Left cardiac atrium (tissue), 4 donors: Measurements from ENCODE around the gene IQSEC1. TPM values are rescaled to one million over a fixed set of nuclear protein-coding genes. Genes with fewer than 3 reads are reported as not detected.

Experiments
- ATAC-seq, 2 donors: fragments of 200-7000 bp; cut with Tn5 transposase; one replicate each; pipeline ENCODE4 v1.9.1; 2020; ENCODE audit warnings: mild to moderate bottlenecking in 2 of 2, moderate library complexity in 2 of 2
- DNase-seq: peaks from one replicate; pipeline ENCODE4 v3.0.0-alpha.2; 2020
- intact Hi-C, 2 donors: fragments of 100-400 bp; cut with DNase I; formaldehyde crosslinking; loops; one replicate each; pipeline versions ENCODE4 v1.14.1 to v1.15.1; 2022 to 2023
- total RNA-seq, 2 donors: library from RNA; stranded (reverse); fragmentation: NEBNext Ultra II Directional; extraction: Animal tissue kit (Norgen Biotek cat#: 25700); gene quantifications; one replicate each; pipeline ENCODE4 v1.2.1, GENCODE V29; 2021
- donor health status: DM: no; HTN: yes; CAD: no.
- donor health status: DM: no; HTN: yes; CAD: no; lungs with severe emphysema.
- donor health status: DM: yes; HTN: yes; CAD: no.
- donor health status: Dilated cardiomyopathy.

IQSEC1 gene
- total RNA-seq, 2 donors from 2014 or later: 58.8 to 73.7 TPM

GRCh38 chr3:13054341-13055285, 18.6 kb downstream of the IQSEC1 start:
- intact Hi-C loops: no loop called here
- DNase-seq (no peak), ATAC-seq (peak in 1 of 2 donors; percentile 64)

DNA sequence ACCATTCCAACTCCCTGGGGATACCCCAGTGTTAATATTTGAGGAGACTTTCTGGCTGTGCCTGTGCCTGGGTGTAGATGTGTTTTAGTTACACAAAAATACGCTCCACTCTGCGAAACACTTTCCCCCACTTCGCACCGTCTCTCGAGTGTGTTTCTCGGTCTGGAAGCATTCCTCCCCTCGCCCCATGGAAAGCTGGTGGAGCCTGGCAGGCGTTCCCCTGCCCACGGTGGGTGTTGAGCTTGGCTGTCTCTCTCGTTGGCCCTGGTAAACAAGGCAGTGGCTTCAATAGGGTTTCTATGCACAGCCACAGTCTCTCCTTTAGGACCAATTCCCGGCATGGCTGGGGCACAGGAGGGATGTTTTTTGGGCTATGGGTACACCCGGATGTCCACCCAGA, 19.3 kb downstream of the IQSEC1 start:
- DNase-seq (no peak), ATAC-seq (no peak)
- intact Hi-C loops: no loop called here

DNA sequence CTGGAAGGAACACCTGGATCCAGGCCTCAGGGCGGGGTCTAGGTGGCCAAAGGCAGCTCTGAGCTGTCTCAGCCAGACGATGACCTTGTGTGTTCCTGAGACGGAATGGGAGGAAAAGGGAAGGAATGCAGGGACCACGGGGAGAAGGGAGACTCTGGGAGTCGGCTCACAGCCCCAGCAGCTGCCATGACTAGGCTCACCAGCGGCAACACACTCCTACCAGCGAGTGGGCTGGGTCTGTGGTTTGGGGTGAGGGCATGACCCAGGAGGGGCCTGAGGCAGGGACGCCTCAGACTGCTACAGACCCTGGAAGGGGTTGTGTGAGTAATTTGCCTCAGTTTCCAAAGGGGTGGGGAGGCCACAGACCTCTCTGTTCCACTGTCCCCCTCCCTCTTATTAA, 19.8 kb downstream of the IQSEC1 start:
- intact Hi-C loops: no loop called here
- ATAC-seq (no peak), DNase-seq (no peak)

DNA sequence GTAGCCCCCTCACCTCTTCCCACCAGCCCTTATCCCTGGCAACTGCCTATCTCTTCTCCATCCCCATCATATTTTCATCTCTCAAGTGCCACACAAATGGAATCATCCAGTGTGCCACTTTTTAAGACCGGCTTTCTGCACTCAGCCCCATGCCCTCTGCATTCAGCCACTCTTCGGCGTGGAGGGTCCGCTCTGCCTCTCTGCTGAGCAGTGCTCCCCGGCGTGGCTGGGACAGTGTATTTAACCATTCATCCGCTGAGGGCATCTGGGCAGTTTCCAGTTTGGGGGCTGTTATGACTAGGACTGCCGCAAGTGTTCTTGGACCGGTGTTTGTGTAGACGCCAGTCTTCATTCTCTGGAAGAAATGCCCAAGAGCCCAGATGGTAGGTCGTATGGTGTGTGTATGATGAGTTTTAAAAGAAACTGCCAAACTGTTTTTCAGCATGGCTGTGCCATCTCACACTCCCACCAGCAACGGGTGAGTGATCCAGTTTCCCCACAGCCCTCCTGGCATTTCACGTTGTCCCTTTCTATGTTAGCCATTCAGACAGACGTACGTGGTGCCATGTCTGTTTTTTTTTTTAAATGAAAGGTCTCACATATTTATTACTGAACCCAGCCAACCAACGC, 20.9 kb downstream of the IQSEC1 start:
- intact Hi-C loops: no loop called here
- no peak for DNase-seq
- ATAC-seq: no peak

DNA sequence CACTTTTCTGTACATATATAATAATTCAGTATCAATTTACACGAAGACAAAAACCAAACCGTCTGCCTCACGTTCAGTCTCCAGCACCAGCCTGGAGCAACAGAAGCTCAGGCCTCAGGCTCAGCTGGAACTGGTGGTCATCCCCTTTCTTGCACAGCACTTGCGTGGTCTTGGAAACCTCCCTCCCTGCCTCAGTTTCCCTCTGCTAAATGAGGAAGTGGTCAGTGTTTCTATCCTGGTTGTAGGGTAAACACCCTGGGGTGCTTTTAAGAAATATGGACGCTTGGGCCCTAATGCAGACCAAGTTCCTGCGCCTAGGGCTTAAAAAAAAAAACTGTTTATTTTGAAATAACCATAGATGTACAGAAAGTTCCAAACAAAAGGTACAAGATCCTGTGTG, 21.6 kb downstream of the IQSEC1 start:
- ATAC-seq (no peak), DNase-seq (no peak)
- intact Hi-C loops: no loop called here

GRCh38 chr3:13051066-13051465, 22.2 kb downstream of the IQSEC1 start:
- DNase-seq: no peak
- intact Hi-C loops: no loop called here
- peak in 1 of 2 donors; percentile 9 for ATAC-seq

DNA sequence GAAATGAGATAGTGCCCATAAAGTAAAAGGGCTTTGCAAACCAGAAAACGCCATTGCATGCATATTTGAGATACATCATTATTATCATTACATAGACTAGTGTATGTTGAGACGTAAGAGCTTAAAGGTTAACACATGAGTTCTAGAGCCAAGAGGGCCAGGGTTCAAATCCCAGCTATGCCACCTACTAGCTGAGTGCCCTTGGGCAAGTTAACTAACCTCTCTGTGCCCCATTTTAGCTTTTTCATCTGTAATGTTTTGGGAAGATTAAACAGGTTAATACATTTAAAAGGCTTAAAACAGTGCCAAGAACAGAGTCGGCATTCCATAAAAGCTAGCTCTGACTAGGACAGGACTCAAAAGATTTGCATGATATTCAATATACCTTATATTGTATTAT, 22.8 kb downstream of the IQSEC1 start:
- no peak for ATAC-seq
- intact Hi-C loops: no loop called here
- DNase-seq: no peak

DNA sequence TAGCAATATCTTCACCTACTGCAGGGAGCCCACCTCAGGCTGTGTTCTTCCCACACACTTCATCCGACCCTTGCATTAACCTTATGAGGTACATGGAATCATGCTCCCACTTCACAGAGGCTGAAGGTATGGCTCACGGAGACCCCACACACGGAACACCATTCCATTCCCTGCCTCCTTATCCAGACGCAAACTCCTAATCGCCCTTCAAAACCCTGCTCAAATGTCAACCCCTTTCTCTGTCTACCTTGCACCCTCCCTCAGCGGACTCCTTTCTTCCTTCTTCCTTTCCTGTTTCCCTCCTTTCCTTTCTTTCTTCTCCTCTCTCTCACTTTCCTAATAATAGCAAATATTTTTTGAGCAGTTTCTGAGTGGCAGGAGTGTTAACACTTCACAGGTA, 23.8 kb downstream of the IQSEC1 start:
- DNase-seq: no peak
- intact Hi-C loops: no loop called here
- no peak for ATAC-seq

- no peak for DNase-seq
- intact Hi-C loops: no loop called here
- ATAC-seq: no peak
Measured at GRCh38 chr3:13047296-13048165, 25.7 kb downstream of the IQSEC1 start.

DNA sequence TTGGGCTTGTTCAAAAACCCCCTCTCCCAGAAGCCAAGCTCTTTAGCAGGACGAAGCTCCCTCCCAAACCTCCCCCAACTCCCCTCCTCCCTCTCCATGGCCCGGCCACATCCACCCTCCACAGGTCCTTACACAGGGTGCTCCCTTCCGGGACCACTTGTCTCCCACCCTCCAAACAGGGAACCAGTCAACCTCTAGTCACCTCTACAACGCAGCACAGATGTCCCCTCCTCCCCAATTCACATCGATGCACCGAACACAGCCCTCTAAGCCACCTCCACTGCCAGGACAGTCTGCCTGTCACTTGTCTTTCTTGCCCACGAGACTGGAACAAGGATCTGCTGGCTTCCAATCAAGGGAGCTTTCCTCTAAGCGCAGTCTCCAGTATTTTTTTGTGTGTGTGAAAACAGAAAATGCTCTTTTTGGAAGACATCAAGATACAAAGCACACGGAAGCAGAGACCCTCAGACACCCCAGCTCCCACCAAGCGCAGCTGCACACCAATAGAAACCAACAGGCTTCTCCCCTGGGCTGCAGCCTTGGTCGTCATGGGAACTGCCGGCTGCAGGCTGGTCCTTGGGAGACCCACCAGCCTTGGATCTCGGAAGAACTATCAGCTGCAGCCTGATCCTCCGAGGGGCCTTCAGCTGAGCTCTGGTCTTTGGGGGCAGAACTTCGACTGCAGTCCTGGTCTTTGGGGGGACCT, 26.5 kb downstream of the IQSEC1 start:
- no peak for DNase-seq
- intact Hi-C loops: no loop called here
- ATAC-seq: no peak

DNA sequence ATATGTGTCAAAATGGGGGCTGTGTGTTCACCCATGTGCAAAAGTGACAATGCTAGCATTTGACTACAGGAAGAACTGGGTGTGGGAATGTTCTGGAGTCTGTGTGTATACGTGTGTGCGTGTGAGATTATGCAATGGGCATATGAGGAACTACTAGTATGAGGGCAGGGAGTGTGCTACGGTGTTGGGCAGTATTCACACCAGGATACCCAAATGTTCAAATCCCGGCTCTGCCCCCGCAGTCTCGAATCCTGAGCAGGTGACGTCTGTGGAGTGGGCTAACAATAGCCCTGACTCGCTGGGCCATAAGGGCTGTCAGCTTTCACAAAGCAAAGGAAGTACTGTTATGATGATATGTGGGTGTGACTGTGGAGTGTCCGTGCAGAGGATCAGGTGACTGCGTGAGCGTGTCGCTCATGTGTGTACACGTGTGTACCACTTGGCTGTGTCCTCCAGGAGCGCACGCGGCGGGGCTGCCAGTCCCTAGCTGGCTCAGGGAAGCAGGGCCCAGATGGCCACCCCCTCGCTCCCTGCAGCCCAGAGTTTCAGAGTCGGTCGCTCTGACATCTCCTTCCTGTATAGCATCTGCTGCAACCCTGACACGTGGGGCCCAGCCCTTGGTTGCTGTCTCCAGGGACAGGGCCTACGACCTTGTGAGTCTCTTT, 27.2 kb downstream of the IQSEC1 start:
- intact Hi-C loops: no loop called here
- DNase-seq (no peak), ATAC-seq (peak in 1 of 2 donors; percentile 52)

- DNase-seq (no peak), ATAC-seq (peak in 1 of 2 donors; percentile 7)
- intact Hi-C loops: no loop called here
Measured at GRCh38 chr3:13045241-13045903, 27.9 kb downstream of the IQSEC1 start.

DNA sequence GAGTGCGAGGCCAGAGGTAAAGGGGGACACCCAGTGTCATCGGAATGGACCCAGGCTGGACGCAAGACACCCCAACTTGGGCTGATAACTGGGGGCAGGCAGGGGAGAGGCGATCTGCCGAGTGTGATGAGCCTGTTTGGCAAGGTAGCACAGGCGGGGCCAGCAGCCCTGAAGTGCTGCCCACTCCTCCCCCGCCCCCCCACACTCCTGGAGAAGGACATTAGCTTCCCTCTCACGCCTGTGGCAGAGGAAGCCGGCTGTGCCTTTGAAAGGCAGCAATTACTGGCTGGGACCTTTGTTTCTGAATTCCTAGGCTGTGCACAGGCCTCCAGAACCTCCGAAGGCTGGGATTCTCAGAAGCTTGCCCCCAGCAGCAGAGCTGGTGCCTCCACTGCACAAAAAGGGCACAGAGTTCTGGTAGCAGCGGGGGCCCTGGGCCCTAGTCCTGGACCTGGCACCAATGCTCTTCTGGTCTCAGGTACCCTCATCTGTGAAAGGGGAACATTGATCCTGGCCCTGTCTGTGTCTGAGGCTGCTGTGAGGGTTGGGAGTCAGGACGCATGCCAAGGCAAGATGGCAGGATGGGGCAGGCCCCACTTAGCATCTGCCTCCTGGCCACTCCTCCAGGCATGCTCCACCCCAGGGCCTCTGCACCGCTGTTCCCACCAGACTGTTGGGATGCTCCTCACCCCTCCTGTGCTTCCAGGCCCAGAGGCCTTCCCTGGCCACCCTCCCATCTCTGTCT, 28.6 kb downstream of the IQSEC1 start:
- ATAC-seq: no peak
- no peak for DNase-seq
- intact Hi-C loops: no loop called here

DNA sequence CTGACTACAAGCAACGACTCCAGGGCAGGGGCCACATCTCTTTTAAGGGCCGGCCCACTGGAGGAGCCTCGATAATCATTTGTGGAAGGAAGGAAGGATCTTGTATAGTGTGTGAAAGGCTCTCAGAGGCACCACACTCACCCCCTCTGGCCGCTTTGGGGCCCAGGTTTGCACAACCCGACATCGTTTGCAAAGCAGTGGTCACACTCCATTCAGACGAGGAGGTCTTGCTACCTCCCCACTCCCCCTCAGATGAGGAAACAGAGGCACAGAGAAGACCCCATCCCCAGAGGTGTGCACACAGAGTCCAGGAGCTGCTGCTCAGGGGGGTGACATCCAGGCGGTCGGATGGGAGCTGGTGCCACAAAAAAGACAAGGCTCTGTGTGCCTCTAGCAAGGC, 29.6 kb downstream of the IQSEC1 start:
- intact Hi-C loops: no loop called here
- DNase-seq: no peak
- ATAC-seq: no peak

DNA sequence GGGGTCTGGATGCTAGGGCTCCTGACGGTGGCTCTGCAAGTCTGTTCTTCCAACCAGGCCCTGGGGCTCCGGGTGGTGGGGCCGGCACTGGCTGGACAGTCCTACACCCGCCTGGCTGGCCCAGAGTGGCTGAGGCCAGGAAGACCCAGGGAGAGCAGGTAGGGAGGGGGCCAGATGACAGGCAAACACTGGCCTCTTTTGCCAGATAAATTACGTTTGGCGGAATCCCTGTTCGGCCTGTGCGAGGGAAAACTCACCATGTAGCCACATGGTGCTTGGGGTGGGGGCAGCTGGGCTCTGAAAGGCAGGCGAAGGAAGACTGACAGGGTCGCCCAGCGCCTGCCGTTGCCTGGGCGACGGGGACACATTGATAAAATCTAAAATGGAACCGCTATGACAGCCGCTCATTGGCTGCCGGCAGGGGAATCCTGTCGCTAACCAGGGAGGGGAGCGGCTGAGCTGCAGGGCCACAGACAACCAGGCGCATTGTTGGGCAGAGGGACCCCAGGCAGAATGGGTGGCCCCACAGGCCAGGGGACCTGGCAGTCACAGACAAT, 30.4 kb downstream of the IQSEC1 start:
- no peak for ATAC-seq
- intact Hi-C loops: no loop called here
- no peak for DNase-seq

- ATAC-seq: no peak
- intact Hi-C loops: no loop called here
- no peak for DNase-seq
Measured at GRCh38 chr3:13042127-13042701, 31.0 kb downstream of the IQSEC1 start.
